H1 (cell line): Measurements from ENCODE around the gene PREX1. TPM values are rescaled to one million over a fixed set of nuclear protein-coding genes. Genes with fewer than 3 reads are reported as not detected.

Source experiments
- CTCF ChIA-PET: fragments of 300-600 bp; sonication (Branson Sonifier 250); formaldehyde crosslinking; loops from one replicate; lab custom pipeline; 2021; ENCODE audit not compliant: partially characterized antibody; lab: Charles Lee
- POLR2A ChIA-PET: fragments of 300-600 bp; sonication (Branson Sonifier 250); formaldehyde crosslinking; loops from one replicate; lab custom pipeline; 2021; ENCODE audit warnings: inconsistent platforms; ENCODE audit not compliant: partially characterized antibody; lab: Charles Lee
- DNase-seq, 2 experiments: peaks; one replicate each; pipeline versions ENCODE4 v3.0.0 to v3.0.0-alpha.2; 2010 to 2022; ENCODE audit warnings: low spot score in 2 of 2, low read depth in 1 of 2, mixed read lengths in 1 of 2
- FAIRE-seq: peaks from 2 replicates; lab custom pipeline; 2011; peaks lifted over from hg19 to GRCh38; lab: Jason Lieb, UNC
- H2AFZ ChIP-seq: 2 replicates; pipeline ENCODE4 v1.8.1; 2012; ENCODE audit warnings: low read length, inconsistent platforms
- H2AK5ac ChIP-seq: 2 replicates; pipeline ENCODE4 v1.6.1; 2013; ENCODE audit warnings: low read depth, low read length
- H2BK120ac ChIP-seq: replicated peaks from 2 replicates; pipeline ENCODE3; 2013; ENCODE audit warnings: low read depth, low read length, inconsistent platforms
- H2BK12ac ChIP-seq: 2 replicates; pipeline ENCODE4 v1.6.1; 2013; ENCODE audit warnings: low read depth, low read length
- H2BK15ac ChIP-seq: 2 replicates; pipeline ENCODE4 v1.6.1; 2013; ENCODE audit warnings: low read length
- H2BK20ac ChIP-seq: 2 replicates; pipeline ENCODE4 v1.6.1; 2013; ENCODE audit warnings: low read length
- H2BK5ac ChIP-seq: 2 replicates; pipeline ENCODE4 v1.6.1; 2013; ENCODE audit warnings: low read depth, low read length
- H3K14ac ChIP-seq: 2 replicates; pipeline ENCODE4 v1.6.1; 2013; ENCODE audit warnings: inconsistent platforms; ENCODE audit not compliant: insufficient read length
- H3K18ac ChIP-seq: 2 replicates; pipeline ENCODE4 v1.6.1; 2013; ENCODE audit warnings: low read length; ENCODE audit errors: extremely low read depth
- H3K23ac ChIP-seq: 2 replicates; pipeline ENCODE4 v1.6.1; 2013; ENCODE audit warnings: inconsistent platforms; ENCODE audit not compliant: insufficient read length
- H3K23me2 ChIP-seq: 2 replicates; pipeline ENCODE4 v1.6.1; 2013; ENCODE audit warnings: low read depth, low read length
- H3K27ac ChIP-seq: 2 replicates; pipeline ENCODE4 v1.6.1; 2011; ENCODE audit warnings: low read depth, low read length, inconsistent platforms
- H3K27me3 ChIP-seq, 4 experiments: replicated peaks in 1 of 4; 1 replicate in 1 of 4; 2 replicates in 3 of 4; pipeline versions ENCODE4 v1.6.1 to v1.8.1; 2011 to 2013; ENCODE audit warnings: low read length in 3 of 4, mild to moderate bottlenecking in 3 of 4, inconsistent platforms in 2 of 4, mixed read lengths in 2 of 4, moderate library complexity in 1 of 4; ENCODE audit not compliant: control insufficient read depth in 3 of 4, insufficient read depth in 3 of 4; ENCODE audit errors: extremely low read depth in 1 of 4
- H3K36me3 ChIP-seq, 4 experiments: 2 replicates each; pipeline versions ENCODE4 v1.6.1 to v1.8.1; 2011 to 2013; ENCODE audit warnings: mild to moderate bottlenecking in 4 of 4, low read length in 3 of 4, moderate library complexity in 2 of 4, control low read depth in 1 of 4, inconsistent platforms in 1 of 4; ENCODE audit not compliant: insufficient read depth in 4 of 4, control insufficient read depth in 2 of 4
- H3K4ac ChIP-seq: replicated peaks from 2 replicates; pipeline ENCODE3; 2013; ENCODE audit warnings: low read length, low read depth, mixed read lengths, inconsistent platforms; ENCODE audit not compliant: insufficient read length
- H3K4me1 ChIP-seq, 4 experiments: replicated peaks in 1 of 4; 1 replicate in 1 of 4; 2 replicates in 3 of 4; pipeline versions ENCODE4 v1.6.1 to v1.8.1; 2011 to 2013; ENCODE audit warnings: low read length in 3 of 4, inconsistent platforms in 2 of 4, mixed read lengths in 1 of 4; ENCODE audit not compliant: insufficient read depth in 4 of 4, control insufficient read depth in 3 of 4
- H3K4me2 ChIP-seq, 2 experiments: 2 replicates each; pipeline versions ENCODE4 v1.6.1 to v1.8.1; 2011 to 2013; ENCODE audit warnings: low read depth in 2 of 2, low read length in 2 of 2, control low read depth in 1 of 2, inconsistent platforms in 1 of 2, mild to moderate bottlenecking in 1 of 2; ENCODE audit not compliant: insufficient read depth in 1 of 2
- H3K4me3 ChIP-seq, 4 experiments: fragments of 200-600, 300-600 bp in 1 of 4; sonication (generic), shearing (Covaris generic), sonication (Bioruptor Twin) in 1 of 4; 2 replicates each; pipeline versions ENCODE4 v1.5.1 to v1.8.1; 2011 to 2016; ENCODE audit warnings: low read length in 4 of 4, low read depth in 3 of 4, control low read depth in 2 of 4, inconsistent platforms in 2 of 4, mild to moderate bottlenecking in 2 of 4, mixed read lengths in 1 of 4, moderate library complexity in 1 of 4; ENCODE audit not compliant: insufficient read depth in 2 of 4; ENCODE audit errors: extremely low read depth in 1 of 4
- H3K56ac ChIP-seq: replicated peaks from 2 replicates; pipeline ENCODE3; 2013; ENCODE audit warnings: low read depth, mild to moderate bottlenecking, mixed read lengths, low read length, inconsistent platforms; ENCODE audit not compliant: insufficient read length
- H3K79me1 ChIP-seq: 2 replicates; pipeline ENCODE4 v1.6.1; 2013; ENCODE audit warnings: low read depth, low read length, control low read depth
- H3K79me2 ChIP-seq, 2 experiments: 2 replicates each; pipeline versions ENCODE4 v1.6.1 to v1.8.1; 2012 to 2013; ENCODE audit warnings: low read length in 2 of 2, mild to moderate bottlenecking in 2 of 2, inconsistent platforms in 1 of 2; ENCODE audit not compliant: insufficient read depth in 2 of 2, control insufficient read depth in 1 of 2
- H3K9ac ChIP-seq, 4 experiments: replicated peaks in 1 of 4; 1 replicate in 1 of 4; 2 replicates in 3 of 4; pipeline versions ENCODE4 v1.6.1 to v1.8.1; 2011 to 2013; ENCODE audit warnings: low read depth in 3 of 4, low read length in 3 of 4, control low read depth in 2 of 4, mild to moderate bottlenecking in 2 of 4, moderate library complexity in 2 of 4, inconsistent platforms in 1 of 4; ENCODE audit errors: extremely low read depth in 1 of 4
- H3K9me3 ChIP-seq, 2 experiments: 2 replicates each; pipeline versions ENCODE4 v1.6.1 to v1.8.1; 2012 to 2013; ENCODE audit warnings: mild to moderate bottlenecking in 2 of 2, moderate library complexity in 2 of 2, control low read depth in 1 of 2, inconsistent platforms in 1 of 2, low read depth in 1 of 2, low read length in 1 of 2, mixed read lengths in 1 of 2; ENCODE audit not compliant: insufficient read depth in 2 of 2
- H4K20me1 ChIP-seq, 2 experiments: replicated peaks in 1 of 2; 2 replicates each; pipeline versions ENCODE3 to v1.8.1; 2011 to 2013; ENCODE audit warnings: inconsistent platforms in 2 of 2, low read length in 2 of 2, mild to moderate bottlenecking in 1 of 2; ENCODE audit not compliant: insufficient read depth in 2 of 2, control insufficient read depth in 1 of 2
- H4K5ac ChIP-seq: 2 replicates; pipeline ENCODE4 v1.6.1; 2013; ENCODE audit warnings: low read length, low read depth, mixed read lengths, inconsistent platforms; ENCODE audit not compliant: insufficient read length
- H4K8ac ChIP-seq: 2 replicates; pipeline ENCODE4 v1.8.0; 2013; ENCODE audit warnings: mild to moderate bottlenecking, moderate library complexity, low read length, inconsistent platforms; ENCODE audit not compliant: insufficient read depth; ENCODE audit errors: extremely low read depth
- H4K91ac ChIP-seq: replicated peaks from 2 replicates; pipeline ENCODE3; 2013; ENCODE audit warnings: low read length, mixed read lengths, inconsistent platforms; ENCODE audit not compliant: insufficient read length
- BACH1 ChIP-seq: IDR thresholded peaks from 2 replicates; pipeline ENCODE4 v1.6.1; 2012; ENCODE audit warnings: low read length, improper control_type of control experiment
- BCL11A ChIP-seq, 2 experiments: IDR thresholded peaks; one replicate each; pipeline ENCODE4 v1.6.1; 2011; ENCODE audit warnings: low read depth in 2 of 2, low read length in 2 of 2, mild to moderate bottlenecking in 2 of 2
- EGR1 ChIP-seq: IDR thresholded peaks from 2 replicates; pipeline ENCODE4 v1.6.1; 2011; ENCODE audit warnings: low read depth, low read length, borderline replicate concordance
- HDAC2 ChIP-seq, 2 experiments: fragments of 300-600 bp in 1 of 2; sonication (generic) in 1 of 2; IDR thresholded peaks; 2 replicates each; pipeline ENCODE4 v1.6.1; 2011 to 2012; ENCODE audit warnings: low read depth in 2 of 2, low read length in 2 of 2, mild to moderate bottlenecking in 2 of 2, moderate library complexity in 2 of 2, borderline replicate concordance in 1 of 2, inconsistent platforms in 1 of 2
- HDAC6 ChIP-seq: IDR thresholded peaks from one replicate; pipeline ENCODE4 v1.7.1; 2012; ENCODE audit warnings: low read depth, mild to moderate bottlenecking, inconsistent platforms, low read length, moderate library complexity
- POLR2AphosphoS5 ChIP-seq: IDR thresholded peaks from 2 replicates; pipeline ENCODE4 v1.6.1; 2011; ENCODE audit warnings: low read depth, low read length
- RFX5 ChIP-seq: IDR thresholded peaks from 2 replicates; pipeline ENCODE4 v1.6.1; 2011; ENCODE audit warnings: low read depth, low read length, improper control_type of control experiment, borderline replicate concordance
- TAF1 ChIP-seq: IDR thresholded peaks from 2 replicates; pipeline ENCODE4 v1.6.1; 2011; ENCODE audit warnings: mild to moderate bottlenecking, low read depth, low read length
- TBP ChIP-seq: IDR thresholded peaks from 2 replicates; pipeline ENCODE4 v1.6.1; 2011; ENCODE audit warnings: low read depth, low read length, improper control_type of control experiment
- TCF12 ChIP-seq: IDR thresholded peaks from 2 replicates; pipeline ENCODE4 v1.6.1; 2011; ENCODE audit warnings: low read depth, mild to moderate bottlenecking, low read length
- WGBS, 2 experiments: shearing (Covaris generic) in 1 of 2; methylation state at CpG; one replicate each; pipeline versions ENCODE4 v1.1.6 to v1.1.7; 2013 to 2015; ENCODE audit warnings: low lambda C conversion rate in 2 of 2, mixed read lengths in 2 of 2, inconsistent platforms in 1 of 2, low coverage in 1 of 2, missing lambda C conversion rate in 1 of 2; ENCODE audit not compliant: insufficient replicate concordance in 2 of 2, insufficient coverage in 1 of 2, insufficient read length in 1 of 2; ENCODE audit errors: extremely low coverage in 1 of 2, missing lambda C conversion rate in 1 of 2; 5-methylcytosine and 5-hydroxymethylcytosine counted together
- polyA plus RNA-seq, 7 experiments: library from polyadenylated mRNA; depleted of rRNA in 3 of 7; stranded (reverse) in 5 of 7; unstranded in 2 of 7; fragments of >200 nt in 5 of 7; fragments of 200-250 nt in 2 of 7; gene quantifications; 1 replicate in 5 of 7; 2 replicates in 1 of 7; 4 replicates in 1 of 7; pipeline versions ENCODE4 v1.2.1 to v1.2.3, GENCODE V29; 2011 to 2013; ENCODE audit warnings: missing spikeins in 2 of 7, mixed read lengths in 2 of 7
- total RNA-seq: library from RNA; stranded (reverse); fragmentation: NEBNext Ultra II Directional; extraction: Animal tissue kit (Norgen Biotek cat#: 25700); gene quantifications from 2 replicates; pipeline ENCODE4 v1.2.1, GENCODE V29; 2021
- TF ChIP-seq, protein P1 (sequence below): IDR thresholded peaks from 2 replicates; pipeline ENCODE4 v1.6.1; 2011; ENCODE audit warnings: low read length, improper control_type of control experiment

Gene PREX1
- total and polyA plus RNA-seq, 2 of the 8 experiments (the other 6 are each of a cell fraction or from before 2014, with no cell fraction given), result 10.7 to 12.8 TPM

GRCh38 chr20:48802647-48803046, 25.2 kb downstream of the PREX1 start:
- Histone ChIP-seq H3K23me2 (no peaks in the 10 kb centered on the region; the same call in none of the 2 replicates), H3K23ac (no peak overlapping the region), H4K5ac (no peak overlapping the region), H2AK5ac (no peak overlapping the region), H3K36me3 (no peaks in the 10 kb centered on the region), H4K91ac (no peak overlapping the region), H3K79me1 (peaks cover 6% of the 10 kb centered on the region; the same call in 1 of the 2 replicates), H3K56ac (no peak overlapping the region)
- CTCF ChIA-PET, result interaction anchor here (1.4 kb wide), 1 partner anchor 21 kb away, joined by 3 read pairs; no protein-coding TSS in a partner anchor
- TF ChIP-seq HDAC6 (no peak), EGR1 (no peak), TCF12 (no peak), TBP (no peak), HDAC2 (IDR thresholded peaks at IDR 0.05; ENCODE audit: borderline replicate concordance in 1 of 2, low read depth in 2 of 2, low read length in 2 of 2) (no peak), RFX5 (no peak), BCL11A (IDR thresholded peaks at IDR 0.05; ENCODE audit: low read depth in 2 of 2, low read length in 2 of 2) (no peak), TAF1 (no peak), POLR2AphosphoS5 (no peak), BACH1 (no peak)
- TF ChIP-seq, protein P1, sequence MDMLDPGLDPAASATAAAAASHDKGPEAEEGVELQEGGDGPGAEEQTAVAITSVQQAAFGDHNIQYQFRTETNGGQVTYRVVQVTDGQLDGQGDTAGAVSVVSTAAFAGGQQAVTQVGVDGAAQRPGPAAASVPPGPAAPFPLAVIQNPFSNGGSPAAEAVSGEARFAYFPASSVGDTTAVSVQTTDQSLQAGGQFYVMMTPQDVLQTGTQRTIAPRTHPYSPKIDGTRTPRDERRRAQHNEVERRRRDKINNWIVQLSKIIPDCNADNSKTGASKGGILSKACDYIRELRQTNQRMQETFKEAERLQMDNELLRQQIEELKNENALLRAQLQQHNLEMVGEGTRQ, result no peak
- TF ChIP-seq, all 59 proteins: peak for 0
- Histone ChIP-seq H2BK20ac (no peak overlapping the region), H4K8ac (no peak overlapping the region; the same call in 1 of the 2 replicates), H3K14ac (no peak overlapping the region), H2BK12ac (no peak overlapping the region), H2AFZ (no peak overlapping the region), H2BK15ac (no peak overlapping the region), H2BK120ac (no peak overlapping the region), H3K18ac (no peak overlapping the region), H3K9ac (no peak overlapping the region), H3K27me3 (no peaks in the 10 kb centered on the region; a peak in 1 of 7 replicates), H3K4me2 (no peak overlapping the region), H2BK5ac (no peak overlapping the region), H3K27ac (no peak overlapping the region), H3K4me1 (peaks cover 0 to 7% (median 2%) of the 10 kb centered on the region in 4 experiments; a peak in 5 of 7 replicates), H4K20me1 (peaks cover 0 to 2% of the 10 kb centered on the region in 2 experiments), H3K9me3 (no peaks in the 10 kb centered on the region), H3K79me2 (no peaks in the 10 kb centered on the region), H3K4ac (no peak overlapping the region), H3K4me3 (no peak overlapping the region)
- POLR2A ChIA-PET, result no interaction called here
- DNase-seq (no peak), FAIRE-seq (no peak)
- 93% methylated on average over 7 of the region's 7 CpGs; no CpG with 5 or more reads in 1 of the 2 experiments for WGBS, 2 experiments
